ENCODE data around the gene MICAL2.

- TF ChIP-seq CTCF (IDR thresholded peaks at IDR 0.05) (no peak), EP300 (IDR thresholded peaks at IDR 0.05) (no peak)
Measured at GRCh38 chr11:12164061-12165014, 53.9 kb downstream of the MICAL2 start.

Data from esophagus muscularis mucosa (tissue), 3 donors.